NCI-H2107 treated with DMSO at 0.1 percent for 48 hours (cell line): ENCODE data around the gene F11R.
"Not testable (repeated sequence)": the region's sequence is repeated elsewhere in the genome, so short reads cannot be mapped to it uniquely, and the experiment has no call there.

Experiments used
- DNase-seq: peaks from one replicate; lab custom pipeline; 2025; ENCODE audit not compliant: unreplicated experiment; lab: John Stamatoyannopoulos, UW

F11R gene

DNA sequence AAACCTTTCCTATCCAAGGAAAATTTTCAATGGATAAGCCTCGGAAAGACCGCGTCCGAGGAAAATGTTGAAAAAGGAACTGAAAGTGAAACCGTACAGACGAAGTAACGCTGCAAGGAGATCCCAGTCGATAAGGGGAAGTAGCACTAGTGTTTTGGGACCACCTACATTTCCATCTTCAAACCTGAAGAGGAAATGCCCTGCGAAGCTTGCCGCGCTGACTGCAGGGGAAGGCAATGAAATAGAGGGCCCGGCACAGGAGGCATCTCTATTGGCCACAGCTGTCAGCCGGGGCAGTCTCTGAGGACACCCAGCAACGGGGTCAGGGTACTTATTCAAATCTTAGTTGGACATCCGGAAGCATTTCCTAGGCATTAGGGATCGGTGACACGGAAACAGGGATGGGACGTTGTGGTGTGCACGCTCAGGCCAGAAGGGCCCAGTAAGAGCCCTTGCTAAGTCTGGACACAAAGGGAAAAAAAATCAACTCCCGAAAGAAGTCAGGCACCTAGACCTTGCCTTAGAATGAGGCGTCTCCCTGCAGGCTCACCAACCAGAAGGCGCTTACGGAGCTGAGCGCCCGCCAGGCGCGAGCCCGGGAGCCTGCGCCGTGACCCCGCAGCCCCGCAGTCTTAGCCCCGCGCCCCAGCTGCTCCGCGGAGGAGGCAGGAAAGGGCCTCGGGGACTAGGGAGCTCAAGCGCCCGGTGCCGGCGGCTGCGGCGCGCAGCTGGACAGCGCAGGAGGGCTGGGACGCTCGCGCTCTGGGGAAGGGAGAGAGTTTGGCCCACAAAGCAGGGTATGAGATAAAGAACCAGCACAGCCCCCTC lies 24.2 kb upstream of the F11R start:
- DNase-seq = peak; percentile 74

DNA sequence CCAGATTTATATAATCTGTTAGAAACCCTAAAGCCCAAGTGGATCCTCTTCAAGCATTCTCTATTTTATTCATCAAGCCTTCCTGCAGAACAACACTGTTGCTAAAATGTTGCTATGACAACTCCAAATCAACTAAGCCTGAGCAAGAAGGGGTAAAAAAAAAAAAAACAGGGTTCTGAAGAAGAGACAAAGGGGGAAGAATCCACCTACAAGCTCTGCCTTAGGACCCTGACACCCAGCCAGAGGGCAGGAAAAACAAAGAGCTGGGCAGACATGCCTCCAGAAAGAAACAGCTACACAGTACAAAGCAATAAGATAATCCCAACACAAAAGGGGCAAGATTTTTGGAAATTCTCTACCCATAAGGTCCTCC lies 23.6 kb upstream of the F11R start:
- no peak for DNase-seq

DNA sequence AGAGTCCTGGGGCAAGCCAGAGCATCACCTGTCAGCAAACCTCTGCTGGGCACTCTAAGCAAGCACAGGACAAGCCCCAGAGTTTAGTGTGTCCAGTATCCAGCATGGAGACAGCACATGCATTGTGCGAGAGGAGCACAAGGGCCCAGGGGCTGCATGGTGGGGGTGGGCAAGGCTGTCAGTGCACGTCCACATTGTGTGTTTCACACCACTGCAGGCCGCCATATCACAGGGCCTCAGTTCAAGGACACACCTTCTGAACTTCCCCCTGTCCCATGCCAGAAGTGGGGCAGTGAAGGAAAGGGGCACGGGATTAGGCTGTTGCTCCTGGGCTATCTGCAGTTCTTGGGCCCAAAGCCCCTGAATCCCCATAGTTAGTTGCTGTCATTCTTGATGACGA lies 18.6 kb upstream of the F11R start:
- no peak for DNase-seq

DNA sequence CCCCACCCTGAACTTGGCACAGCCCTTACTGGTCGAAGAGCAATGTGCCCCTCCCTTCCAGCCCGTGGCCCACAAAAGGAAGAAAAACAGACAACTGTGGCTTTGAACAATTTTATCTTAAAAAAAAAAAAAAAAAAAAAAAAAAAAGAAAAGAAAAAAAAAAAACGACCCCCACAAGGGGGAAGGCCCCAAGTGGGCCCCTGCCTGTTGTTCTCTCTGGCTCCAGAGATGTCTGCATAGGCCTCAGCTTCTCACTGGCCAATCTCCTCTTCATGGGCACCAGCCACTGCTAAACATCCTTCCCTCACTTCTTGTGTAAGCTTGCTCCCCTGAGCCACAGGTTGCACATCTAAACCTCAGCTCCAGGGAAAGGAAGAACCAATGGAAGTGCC lies 18.2 kb upstream of the F11R start:
- DNase-seq = no peak

DNA sequence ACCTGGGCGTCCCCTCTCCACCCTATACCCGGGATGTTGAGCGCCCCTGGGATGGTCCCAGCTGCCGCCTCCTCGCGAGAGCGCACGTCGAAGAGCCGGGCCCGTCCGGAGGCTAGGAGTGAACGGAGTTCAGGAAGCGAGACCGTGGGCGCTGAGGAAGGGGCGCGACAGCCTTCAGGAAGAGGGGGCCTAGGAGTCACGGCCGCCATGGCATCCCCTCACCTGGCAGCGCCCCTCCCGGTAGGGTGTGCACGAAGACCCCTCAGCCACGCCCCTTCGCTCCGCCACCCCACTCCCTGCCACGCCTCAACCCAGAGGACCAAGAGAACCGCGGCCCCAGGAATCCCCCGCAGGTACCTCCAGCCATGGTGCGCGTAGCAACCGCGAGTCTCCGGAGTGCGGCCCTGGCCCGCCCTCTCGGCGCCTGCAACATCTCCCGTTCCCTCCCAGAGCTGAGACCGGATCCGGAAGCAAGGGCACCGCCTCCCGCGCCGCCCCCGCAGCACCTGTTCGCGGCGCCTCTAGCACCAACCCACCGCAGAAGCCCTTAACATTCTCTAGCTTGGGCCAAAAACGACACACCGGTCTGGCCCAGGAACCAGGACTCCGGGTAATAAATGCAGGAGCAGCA lies 17.7 kb upstream of the F11R start, which contains the start of gene TSTD1:
Gene TSTD1, minus strand, starts transcription at position 442 of the 631 bp plus-strand sequence. Its CDS starts 75 bp downstream, at position 367.
- DNase-seq = peak; percentile 61

DNA sequence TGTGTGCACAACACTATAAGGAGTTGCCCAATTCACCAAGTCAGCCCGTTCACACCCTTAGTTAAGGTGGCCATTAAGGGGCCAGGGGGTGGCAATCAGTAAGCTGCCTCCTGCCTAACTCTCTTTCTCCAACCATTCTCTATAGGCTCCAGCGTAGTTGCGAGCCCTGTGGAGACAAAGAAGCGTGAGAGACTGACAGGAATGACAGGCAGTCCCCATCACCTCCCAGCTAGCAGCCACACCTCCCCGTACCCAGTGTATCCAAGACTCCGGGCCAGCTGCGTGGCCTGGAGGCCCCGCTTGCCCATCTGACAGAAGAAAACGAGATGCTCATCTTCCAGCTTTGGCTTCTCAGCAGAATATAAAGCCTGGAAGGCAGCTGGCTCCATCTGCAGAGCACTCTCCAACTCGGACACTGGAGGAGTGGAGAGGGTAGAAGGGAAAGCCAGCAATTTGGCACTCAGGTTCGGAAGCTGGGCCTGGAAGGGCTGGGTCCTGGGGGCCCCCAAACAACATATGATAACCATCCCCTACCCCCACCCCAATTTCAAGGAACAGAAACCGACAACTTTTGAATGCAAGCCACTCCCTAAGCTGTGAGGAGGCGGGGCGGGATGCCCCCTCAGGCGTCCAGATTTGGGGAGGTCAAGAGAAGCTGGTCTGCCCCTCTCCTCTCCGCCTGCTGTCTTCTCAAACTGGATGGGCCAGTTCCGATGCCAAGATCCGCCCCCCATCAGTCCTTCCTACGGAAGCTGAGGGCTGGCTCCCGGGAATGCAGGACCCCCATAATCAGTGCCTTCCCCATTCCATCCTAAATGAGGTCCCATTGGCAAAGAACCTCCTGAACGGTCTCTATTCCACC lies 16.9 kb upstream of the F11R start:
- DNase-seq = no peak

DNA sequence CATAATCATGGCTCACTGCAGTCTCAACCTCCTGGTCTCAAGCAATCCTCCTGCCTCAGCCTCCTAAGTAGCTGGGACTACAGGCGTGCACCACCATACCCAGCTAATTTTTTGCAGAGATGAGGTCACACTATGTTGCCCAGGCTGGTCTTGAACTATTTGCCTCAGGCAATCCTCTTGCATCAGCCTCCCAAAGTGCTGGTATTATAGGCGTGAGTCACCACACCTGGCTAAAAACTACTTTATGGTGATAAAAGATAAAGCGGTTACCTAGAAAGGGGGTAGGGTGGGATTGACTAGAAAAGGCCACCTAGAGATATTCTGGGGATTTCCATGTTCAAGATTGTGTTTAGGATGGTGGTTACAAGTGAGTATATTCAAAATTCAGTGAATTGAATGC lies 12.8 kb upstream of the F11R start:
- no peak for DNase-seq

DNA sequence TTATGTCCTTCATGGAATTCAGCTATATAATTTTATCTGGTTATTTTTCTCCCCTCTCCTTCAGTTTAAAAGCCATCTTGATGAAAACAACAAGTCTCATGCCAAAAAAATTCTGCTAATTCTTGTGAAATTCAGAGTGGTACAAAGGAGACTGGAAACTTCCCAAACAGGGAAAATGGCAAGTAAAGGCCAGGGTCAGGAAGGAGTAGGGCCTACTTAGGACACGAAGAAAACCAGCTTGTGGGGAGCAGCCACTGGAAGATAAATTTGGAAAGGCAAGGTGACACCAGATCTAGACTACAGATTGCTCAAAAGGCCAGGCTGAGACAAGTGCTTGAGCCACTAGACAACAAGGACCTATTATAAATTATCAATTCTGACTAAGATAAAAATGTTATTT lies 11.5 kb upstream of the F11R start:
- no peak for DNase-seq

DNA sequence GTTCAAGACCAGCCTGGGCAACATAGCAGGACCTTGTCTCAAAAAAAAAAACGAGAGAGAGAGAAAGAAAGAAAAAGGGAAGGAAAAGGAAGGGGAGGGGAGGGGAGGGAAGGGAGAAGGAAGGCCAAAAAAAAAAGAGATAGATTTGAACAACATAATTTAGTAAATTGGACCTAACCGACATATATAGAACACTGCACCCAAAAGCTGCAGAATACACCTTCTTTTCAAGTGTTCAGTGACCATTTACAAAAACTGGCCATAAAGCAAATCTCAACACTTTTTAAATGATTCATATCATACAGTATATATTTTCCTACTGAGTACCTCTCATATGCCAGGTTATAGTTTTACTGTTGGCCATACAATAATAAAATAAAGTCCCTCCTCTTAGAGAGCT lies 10.9 kb upstream of the F11R start:
- no peak for DNase-seq

DNA sequence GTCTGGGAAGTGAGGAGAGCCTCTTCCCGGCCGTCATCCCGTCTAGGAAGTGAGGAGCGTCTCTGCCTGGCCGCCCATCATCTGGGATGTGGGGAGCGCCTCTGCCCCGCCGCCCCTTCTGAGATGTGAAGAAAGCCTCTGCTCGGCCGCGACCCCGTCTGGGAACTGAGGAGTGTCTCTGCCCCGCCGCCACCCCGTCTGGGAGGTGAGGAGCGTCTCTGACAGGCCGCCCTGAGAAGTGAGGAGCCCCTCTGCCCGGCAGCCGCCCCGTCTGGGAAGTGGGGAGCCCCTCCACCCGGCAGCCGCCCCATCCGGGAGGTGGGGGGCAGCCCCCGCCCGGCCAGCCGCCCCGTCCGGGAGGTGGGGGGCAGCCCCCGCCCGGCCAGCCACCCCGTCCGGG lies 8.5 kb upstream of the F11R start:
- not testable (repeated sequence) for DNase-seq

DNA sequence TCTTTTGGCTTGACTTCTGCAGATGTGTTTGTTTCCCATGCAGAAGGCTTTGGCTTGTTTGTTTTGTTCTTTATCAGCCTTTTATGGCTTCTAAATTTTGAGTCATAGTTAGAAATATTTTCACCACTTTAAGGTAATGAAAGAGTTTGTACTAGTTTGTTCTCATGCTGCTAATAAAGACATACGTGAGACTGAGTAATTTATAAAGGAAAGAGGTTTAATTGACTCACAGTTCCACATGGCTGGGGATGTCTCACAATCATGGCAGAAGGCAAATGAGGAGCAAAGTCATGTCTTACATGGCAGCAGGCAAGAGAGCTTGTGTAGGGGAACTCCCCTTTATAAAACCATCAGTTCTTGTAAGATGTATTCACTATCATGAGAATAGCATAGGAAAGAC lies 6.0 kb upstream of the F11R start:
- DNase-seq = not testable (repeated sequence)

DNA sequence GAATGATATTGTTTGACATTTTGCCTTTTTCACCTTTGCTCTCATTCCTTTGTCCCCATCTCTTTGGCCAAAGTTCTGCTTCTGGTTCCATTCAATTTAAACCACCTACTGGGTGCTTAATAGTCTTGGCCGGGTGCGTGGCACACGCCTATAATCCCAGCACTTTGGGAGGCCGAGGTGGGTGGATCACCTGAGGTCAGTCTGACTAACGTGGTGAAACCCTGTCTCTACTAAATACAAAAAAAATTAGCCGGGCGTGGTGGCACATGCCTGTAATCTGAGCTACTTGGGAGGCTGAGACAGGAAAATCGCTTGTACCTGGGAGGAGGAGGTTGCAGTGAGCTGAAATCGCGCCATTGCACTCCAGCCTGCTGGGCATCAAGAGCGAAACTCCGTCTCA lies 1.5 kb upstream of the F11R start:
- not testable (repeated sequence) for DNase-seq

DNA sequence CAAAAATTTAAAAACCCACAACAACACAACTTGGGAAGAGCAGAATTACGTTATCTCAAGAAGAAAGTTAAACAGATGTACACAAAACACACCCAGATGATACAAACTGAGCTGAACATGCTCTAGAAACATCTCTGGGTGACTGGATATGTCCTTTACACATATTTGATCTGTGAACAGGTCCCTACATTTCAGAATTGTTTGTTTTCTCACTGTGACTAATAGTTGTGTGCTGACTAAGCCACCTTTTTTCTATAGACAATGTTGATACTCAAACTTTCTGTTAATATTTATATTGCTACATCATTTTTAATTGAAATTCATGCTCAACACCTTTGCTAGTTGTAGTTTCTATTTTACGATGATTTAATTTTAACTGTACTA lies 1.0 kb upstream of the F11R start:
- no peak for DNase-seq

DNA sequence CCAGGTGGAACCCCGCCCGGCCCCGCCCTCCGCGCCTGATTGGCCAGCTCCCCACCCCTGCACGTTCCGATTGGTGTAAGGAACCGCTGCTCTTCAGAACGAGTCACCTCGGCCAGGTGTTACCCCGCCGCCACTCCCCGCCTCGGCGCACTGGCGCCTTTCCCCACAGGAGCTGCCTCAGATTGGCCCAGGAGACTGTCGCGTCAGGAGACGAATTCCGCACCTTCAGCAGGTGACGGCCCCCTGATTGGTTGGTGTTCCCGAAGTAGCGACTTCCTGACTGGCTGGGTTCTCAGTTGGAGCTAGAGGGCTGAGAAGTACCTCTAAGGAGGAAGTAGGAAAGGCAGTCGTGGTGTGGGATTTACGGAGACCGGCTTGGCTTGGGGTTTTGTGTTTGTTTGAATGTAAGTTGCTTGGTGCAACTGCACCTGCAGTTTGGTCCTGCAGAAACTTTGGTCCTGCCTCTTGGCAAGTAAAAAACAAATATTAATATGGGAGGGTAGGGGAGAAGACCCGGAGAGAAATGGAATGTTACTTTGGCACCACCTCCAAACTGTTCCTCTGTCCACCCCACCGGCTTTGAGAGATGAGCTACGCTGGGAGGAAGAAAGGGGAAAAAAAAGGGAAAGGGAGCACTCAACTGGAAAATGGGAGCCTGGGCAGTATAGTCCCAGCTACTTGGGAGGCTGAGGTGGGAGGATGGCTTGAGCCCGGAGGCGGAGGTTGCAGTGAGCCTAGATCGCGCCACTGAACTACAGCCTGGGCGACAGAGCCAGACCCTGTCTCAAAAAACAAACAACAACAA lies 415 bp upstream of the F11R start:
- peak; percentile 98 for DNase-seq

DNA sequence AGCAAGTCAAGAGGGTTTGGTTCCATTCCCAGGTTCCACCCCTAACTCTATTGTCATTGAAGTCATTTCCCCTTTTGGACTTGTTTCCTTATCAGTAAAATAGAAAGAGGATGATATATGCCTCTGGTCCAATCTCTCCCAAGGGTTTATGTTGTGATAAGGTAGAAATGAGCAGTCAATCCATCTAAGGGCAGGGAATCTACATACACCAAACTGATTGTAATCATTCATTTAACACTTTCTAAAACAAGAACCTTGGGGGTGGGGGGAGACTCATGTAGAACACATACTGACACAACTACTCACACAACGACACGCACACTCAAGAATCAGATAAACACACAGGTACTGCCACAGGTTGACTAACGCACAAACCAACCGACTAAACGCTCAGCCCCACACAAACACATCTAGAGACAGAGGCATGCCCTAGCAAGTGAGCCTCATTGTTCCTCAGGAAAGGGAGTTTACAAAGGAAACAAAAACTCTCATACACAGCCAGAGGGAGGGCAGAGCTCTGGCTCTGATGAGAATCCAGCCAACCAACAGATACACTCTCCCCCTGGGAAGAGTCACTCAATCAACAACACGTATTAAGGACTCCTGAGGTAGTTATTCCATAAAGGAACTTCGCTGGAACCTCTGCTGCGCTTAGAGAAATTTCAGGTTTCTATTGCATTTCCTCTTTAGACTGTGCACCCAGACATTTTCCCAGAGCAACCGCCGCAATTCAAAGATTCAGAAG lies 1.0 kb downstream of the F11R start:
- peak; percentile 60 for DNase-seq

DNA sequence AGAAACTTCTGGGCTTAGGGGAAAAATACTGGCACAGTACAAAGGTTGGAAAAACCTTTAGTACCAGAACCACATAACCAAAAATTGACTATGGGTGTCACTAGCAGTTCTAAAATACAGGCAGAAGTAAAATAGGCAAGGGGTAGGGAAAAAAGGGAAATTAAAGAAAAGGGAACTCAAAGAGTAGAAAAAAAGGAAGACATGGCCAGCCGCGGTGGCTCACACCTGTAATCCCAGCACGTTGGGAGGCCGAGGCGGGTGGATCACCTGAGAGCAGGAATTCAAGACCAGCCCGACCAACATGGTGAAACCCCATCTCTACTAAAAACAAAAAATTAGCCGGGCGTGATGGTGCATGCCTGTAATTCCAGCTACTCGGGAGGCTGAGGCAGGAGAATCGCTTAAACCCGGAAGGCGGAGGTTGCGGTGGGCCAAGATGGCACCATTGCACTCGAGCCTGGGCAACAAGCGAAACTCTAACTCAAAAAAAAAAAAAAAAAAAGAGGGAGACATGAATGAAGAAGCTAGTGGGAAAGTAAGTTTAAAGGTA lies 1.8 kb downstream of the F11R start:
- DNase-seq = not testable (repeated sequence)

DNA sequence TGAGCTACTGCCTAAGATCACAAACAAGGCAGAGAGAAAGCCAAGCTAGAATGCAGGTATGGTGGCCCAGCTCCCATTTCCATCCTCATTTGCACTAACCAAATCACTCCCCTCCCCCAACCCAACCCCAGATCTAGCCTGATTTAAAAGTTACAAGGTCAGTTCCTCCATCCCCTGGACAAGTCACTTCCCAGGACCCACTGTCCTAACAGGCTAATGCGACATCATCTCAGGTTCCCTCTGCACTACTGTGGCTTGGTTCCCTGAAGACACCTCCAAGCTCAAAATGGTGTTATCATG lies 2.4 kb downstream of the F11R start:
- no peak for DNase-seq

DNA sequence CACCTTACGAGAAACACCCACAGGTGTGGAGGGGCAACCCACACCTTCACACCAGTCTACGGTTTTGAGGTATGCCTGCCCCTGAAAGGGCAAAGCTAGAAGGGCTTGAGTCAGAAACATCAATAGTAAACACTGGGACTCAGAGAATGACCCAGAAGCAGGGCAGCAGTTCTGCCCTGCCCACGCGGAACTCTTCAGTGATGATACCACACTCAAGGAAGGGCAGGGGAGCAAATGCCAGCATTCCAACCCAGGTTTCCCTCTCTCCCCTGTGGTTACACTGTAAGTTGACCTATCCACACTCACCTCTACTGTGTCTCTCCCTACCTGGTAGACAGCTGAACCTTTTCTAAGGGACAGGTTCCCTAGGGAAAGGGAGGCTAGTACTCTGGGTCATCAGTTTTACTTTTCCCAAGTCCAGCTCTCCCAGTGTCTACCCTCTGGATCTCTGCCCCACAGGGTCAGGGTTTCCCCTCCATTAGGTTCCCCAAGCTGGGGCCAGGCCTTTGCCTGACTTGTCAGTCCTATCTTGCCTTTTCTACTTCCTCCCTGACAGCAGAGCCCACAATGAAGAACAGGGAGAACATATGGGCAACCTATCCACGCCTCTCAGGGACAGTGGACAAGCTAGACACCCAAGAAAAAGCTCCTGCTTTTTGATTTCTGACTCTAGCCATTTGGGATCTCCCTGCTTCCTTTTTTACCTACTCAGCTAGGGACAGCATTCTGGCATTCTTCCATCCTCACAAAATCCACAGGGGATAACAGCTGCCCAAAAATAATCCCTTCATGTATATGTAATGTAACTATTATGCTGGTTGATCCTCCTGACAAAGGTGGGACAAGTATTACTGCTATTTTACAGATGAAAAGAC lies 3.0 kb downstream of the F11R start:
- DNase-seq = no peak

DNA sequence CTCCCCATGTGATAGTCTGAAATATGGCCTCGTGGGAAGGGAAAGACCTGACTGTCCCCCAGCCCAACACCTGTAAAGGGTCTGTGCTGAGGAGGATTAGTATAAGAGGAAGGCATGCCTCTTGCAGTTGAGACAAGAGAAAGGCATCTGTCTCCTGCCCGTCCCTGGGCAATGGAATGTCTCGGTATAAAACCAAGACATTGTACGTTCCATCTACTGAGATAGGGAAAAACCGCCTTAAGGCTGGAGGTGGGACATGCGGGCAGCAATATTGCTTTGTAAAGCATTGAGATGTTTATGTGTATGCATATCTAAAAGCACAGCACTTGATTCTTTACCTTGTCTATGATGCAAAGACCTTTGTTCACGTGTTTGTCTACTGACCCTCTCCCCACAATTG lies 3.8 kb downstream of the F11R start:
- not testable (repeated sequence) for DNase-seq
